ENCODE data around the gene MED15. TPM values are rescaled to one million over a fixed set of nuclear protein-coding genes. Genes with fewer than 3 reads are reported as not detected.

The MED15 gene
- polyA plus RNA-seq, 2 of the 4 experiments (the other 2 are of a cell fraction) = 10.7 to 29.7 TPM

DNA sequence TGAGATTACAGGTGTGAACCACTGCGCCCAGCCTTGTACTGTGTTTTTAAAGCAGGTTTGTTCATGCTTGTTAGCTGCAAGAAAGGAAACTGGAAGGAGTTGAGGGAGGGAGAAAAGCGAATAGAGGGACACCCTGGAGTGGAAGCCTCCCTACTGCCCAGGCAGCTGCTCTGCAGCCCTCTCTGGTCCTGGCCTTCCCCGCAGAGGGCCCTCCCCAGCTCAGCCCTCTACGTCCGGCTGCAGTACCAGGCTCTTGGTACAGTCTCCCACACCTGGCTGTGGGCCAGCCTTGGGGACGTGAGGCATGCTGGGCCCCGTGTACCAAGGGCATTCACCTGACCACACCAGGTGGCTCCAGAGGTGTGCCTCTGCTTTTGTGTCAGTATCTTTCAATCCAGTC is 70.8 kb downstream of the MED15 start (continued):
- TF ChIP-seq, protein P1, sequence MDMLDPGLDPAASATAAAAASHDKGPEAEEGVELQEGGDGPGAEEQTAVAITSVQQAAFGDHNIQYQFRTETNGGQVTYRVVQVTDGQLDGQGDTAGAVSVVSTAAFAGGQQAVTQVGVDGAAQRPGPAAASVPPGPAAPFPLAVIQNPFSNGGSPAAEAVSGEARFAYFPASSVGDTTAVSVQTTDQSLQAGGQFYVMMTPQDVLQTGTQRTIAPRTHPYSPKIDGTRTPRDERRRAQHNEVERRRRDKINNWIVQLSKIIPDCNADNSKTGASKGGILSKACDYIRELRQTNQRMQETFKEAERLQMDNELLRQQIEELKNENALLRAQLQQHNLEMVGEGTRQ (IDR thresholded peaks at IDR 0.05) = no peak

DNA sequence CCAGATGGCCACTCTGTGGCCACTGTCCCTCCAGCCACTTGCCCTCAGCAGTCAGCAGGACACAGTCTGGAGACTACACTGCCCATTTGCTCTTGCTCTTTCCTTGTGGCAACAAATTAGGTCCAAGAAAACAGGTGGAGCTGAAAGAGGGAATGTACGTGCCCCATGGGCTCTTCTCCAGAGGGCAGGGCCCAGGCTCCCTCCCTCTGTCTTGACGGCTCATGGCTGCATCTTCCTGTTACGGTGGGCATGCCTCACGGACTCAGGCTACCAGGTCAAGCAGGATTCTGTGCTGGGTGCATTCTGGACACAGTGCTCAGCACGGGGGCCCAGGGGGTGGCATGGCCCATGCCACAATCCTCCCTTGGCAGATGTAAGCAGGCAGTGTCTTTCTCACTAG is 71.3 kb downstream of the MED15 start:
- Histone ChIP-seq H3K27ac (no peak overlapping the region), H3K4me3 (no peak overlapping the region), H3K9me3 (no peaks in the 10 kb centered on the region), H3K4me2 (no peak overlapping the region), H3K4me1 (no peaks in the 10 kb centered on the region)
- CTCF ChIA-PET = interaction anchor here (1.2 to 5.6 kb wide), 5 partner anchors 11 to 160 kb away, joined by 4 to 41 read pairs (median 7); no protein-coding TSS in a partner anchor
- FAIRE-seq (no peak), ATAC-seq (no peak), DNase-seq (ENCODE audit: low read depth in 1 of 2, low spot score in 1 of 2) (no peak)
- no peak for TF ChIP-seq NR3C1 (IDR thresholded peaks at IDR 0.05)
- TF ChIP-seq, protein P2, sequence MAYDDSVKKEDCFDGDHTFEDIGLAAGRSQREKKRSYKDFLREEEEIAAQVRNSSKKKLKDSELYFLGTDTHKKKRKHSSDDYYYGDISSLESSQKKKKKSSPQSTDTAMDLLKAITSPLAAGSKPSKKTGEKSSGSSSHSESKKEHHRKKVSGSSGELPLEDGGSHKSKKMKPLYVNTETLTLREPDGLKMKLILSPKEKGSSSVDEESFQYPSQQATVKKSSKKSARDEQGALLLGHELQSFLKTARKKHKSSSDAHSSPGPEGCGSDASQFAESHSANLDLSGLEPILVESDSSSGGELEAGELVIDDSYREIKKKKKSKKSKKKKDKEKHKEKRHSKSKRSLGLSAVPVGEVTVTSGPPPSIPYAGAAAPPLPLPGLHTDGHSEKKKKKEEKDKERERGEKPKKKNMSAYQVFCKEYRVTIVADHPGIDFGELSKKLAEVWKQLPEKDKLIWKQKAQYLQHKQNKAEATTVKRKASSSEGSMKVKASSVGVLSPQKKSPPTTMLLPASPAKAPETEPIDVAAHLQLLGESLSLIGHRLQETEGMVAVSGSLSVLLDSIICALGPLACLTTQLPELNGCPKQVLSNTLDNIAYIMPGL (CRISPR knock-in tag; IDR thresholded peaks at IDR 0.05; ENCODE audit: borderline replicate concordance) = no peak
- no peak for TF ChIP-seq TP53 (CRISPR knock-in tag; IDR thresholded peaks at IDR 0.05)
- TF ChIP-seq NFE2L2 (conservative IDR thresholded peaks at IDR 0.05; ENCODE audit: low read length) = no peak
- no peak for TF ChIP-seq KDM5A (IDR thresholded peaks at IDR 0.05)
- TF ChIP-seq RARB (CRISPR knock-in tag; IDR thresholded peaks at IDR 0.05) = no peak
- TF ChIP-seq, protein P1 (IDR thresholded peaks at IDR 0.05) = no peak
- TF ChIP-seq BHLHE40 (IDR thresholded peaks at IDR 0.05; ENCODE audit: low read depth, low read length) = no peak
- TF ChIP-seq HEYL (CRISPR knock-in tag; IDR thresholded peaks at IDR 0.05) = no peak
- no peak for TF ChIP-seq POLR2A (IDR thresholded peaks at IDR 0.05; ENCODE audit: low read length)
- no peak for TF ChIP-seq CHD4 (IDR thresholded peaks at IDR 0.05; ENCODE audit: borderline replicate concordance)
- no peak for TF ChIP-seq ZSCAN20 (CRISPR knock-in tag; IDR thresholded peaks at IDR 0.05)
- TF ChIP-seq, protein P3, sequence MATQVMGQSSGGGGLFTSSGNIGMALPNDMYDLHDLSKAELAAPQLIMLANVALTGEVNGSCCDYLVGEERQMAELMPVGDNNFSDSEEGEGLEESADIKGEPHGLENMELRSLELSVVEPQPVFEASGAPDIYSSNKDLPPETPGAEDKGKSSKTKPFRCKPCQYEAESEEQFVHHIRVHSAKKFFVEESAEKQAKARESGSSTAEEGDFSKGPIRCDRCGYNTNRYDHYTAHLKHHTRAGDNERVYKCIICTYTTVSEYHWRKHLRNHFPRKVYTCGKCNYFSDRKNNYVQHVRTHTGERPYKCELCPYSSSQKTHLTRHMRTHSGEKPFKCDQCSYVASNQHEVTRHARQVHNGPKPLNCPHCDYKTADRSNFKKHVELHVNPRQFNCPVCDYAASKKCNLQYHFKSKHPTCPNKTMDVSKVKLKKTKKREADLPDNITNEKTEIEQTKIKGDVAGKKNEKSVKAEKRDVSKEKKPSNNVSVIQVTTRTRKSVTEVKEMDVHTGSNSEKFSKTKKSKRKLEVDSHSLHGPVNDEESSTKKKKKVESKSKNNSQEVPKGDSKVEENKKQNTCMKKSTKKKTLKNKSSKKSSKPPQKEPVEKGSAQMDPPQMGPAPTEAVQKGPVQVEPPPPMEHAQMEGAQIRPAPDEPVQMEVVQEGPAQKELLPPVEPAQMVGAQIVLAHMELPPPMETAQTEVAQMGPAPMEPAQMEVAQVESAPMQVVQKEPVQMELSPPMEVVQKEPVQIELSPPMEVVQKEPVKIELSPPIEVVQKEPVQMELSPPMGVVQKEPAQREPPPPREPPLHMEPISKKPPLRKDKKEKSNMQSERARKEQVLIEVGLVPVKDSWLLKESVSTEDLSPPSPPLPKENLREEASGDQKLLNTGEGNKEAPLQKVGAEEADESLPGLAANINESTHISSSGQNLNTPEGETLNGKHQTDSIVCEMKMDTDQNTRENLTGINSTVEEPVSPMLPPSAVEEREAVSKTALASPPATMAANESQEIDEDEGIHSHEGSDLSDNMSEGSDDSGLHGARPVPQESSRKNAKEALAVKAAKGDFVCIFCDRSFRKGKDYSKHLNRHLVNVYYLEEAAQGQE (IDR thresholded peaks at IDR 0.05) = no peak
- no peak for TF ChIP-seq FOXS1 (CRISPR knock-in tag; IDR thresholded peaks at IDR 0.05)
- no peak for TF ChIP-seq MYC (IDR thresholded peaks at IDR 0.05; ENCODE audit: borderline replicate concordance, low read length)
- no peak for TF ChIP-seq CHD2 (IDR thresholded peaks at IDR 0.05; ENCODE audit: low read length, partially characterized antibody)
- POLR2A ChIA-PET = no interaction called here
- 100% methylated on average over 4 of the region's 5 CpGs for WGBS (ENCODE audit: missing lambda C conversion rate)

DNA sequence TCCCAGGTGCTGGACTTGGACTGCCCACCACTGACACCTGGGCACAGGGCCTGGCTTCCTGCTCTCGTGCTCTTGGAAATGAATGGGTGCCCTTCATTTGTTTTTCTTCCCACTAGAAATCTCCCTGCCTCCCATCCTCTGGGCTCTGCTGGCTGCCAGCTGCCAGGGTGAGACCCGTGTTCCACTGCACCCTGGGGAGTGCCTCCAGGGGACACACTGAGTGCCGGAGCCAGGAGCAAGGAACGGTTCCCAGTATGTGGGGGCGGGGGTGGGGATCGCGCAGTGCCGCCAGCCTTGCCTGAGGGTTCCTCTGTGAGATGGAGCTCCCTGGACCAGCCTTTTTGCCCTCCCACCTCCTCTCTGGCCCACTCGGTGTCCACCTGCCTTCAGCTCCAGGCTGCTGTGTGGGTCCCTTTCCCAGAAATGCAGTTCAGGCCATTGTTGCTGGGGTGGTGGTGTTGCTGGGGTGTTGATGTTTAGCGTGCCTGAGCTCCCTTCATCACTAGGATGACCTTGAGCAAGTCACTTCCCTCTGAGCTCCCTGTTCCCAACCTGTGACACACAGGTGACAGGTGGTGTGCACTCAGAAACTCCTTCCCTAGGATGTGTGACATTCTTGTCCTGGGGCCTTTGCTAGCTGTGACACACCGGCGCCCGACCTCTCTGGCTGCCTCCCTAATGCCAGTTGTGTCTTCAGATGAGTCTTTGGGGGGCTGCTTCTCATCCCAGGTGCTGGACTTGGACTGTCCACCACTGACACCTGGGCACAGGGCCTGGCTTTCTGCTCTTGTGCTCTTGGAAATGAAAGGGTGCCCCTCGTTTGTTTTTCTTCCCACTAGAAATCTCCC is 72.1 kb downstream of the MED15 start:
- H3K4me3 ChIP-seq = no peak overlapping the region
- ATAC-seq (no peak), DNase-seq (ENCODE audit: low read depth in 1 of 2, low spot score in 1 of 2) (no peak), FAIRE-seq (no peak)
- H3K4me2 ChIP-seq = no peak overlapping the region
- no peaks in the 10 kb centered on the region for H3K4me1 ChIP-seq
- H3K9me3 ChIP-seq = no peaks in the 10 kb centered on the region
- CTCF ChIA-PET = interaction anchor here (0.5 to 2.9 kb wide), 7 partner anchors 8 to 161 kb away, joined by 3 to 11 read pairs (median 4); no protein-coding TSS in a partner anchor
- WGBS (ENCODE audit: missing lambda C conversion rate) = 85% methylated on average over 5 of the region's 14 CpGs
- TF ChIP-seq, protein P1 (IDR thresholded peaks at IDR 0.05) = no peak
- TF ChIP-seq MAZ (IDR thresholded peaks at IDR 0.05; ENCODE audit: borderline replicate concordance, low read depth, low read length) (no peak), TFCP2L1 (CRISPR knock-in tag; IDR thresholded peaks at IDR 0.05) (no peak), CBX8 (IDR thresholded peaks at IDR 0.05) (no peak), JUN (IDR thresholded peaks at IDR 0.05) (no peak), KDM1A (IDR thresholded peaks at IDR 0.05; ENCODE audit: low read depth) (no peak), JUNB (IDR thresholded peaks at IDR 0.05) (no peak)
- H3K27ac ChIP-seq = no peak overlapping the region
- POLR2A ChIA-PET = no interaction called here

Data from A549 (cell line).